GM12872 (cell line): ENCODE data around the gene BIRC5.
A peak's percentile ranks its signal among the peaks of the same experiment; 100 is the strongest.

Experiments used
- TF ChIP-seq, protein P1 (sequence below): IDR thresholded peaks from 3 replicates; pipeline ENCODE4 v1.5.1; 2011; ENCODE audit warnings: low read depth, mild to moderate bottlenecking, low read length, moderate library complexity; ENCODE audit not compliant: insufficient read depth

Gene BIRC5

DNA sequence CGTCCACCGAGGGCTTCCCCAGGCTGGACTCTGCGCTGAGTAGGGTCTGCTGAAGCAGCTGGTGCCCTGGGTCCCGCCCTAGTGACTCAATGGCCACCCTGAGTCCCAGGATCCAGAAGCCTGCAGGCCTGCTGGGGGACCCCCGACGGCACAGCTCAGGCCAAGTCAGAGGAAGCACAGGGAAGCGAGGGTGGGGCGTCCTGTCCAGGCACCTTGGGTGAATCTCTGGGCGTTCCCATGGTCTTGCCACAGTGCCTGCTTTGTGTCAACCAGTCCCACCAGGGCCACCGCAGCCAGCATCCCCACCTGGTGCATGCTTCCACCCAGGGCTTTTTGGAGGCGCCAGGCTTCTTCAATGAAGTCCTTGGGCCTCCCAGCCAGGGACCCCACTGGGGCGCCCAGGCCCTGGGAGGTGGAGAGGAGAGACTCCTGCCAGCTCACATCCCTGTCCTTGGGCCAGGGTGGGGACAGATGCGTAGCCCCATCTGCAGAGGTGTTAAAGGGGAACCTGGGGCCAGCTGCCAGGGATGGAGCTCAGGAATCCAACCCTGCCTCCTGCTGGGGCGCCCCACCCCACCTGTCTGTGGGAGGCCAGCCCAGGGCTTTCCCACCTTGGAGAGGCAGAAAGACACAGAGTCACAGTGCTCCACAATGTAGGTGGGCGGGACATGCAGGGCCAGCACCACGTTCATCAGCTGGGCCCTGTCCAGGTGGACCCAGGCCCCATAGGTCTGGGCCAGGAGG lies 35.2 kb downstream of the BIRC5 start:
- TF ChIP-seq, protein P1, sequence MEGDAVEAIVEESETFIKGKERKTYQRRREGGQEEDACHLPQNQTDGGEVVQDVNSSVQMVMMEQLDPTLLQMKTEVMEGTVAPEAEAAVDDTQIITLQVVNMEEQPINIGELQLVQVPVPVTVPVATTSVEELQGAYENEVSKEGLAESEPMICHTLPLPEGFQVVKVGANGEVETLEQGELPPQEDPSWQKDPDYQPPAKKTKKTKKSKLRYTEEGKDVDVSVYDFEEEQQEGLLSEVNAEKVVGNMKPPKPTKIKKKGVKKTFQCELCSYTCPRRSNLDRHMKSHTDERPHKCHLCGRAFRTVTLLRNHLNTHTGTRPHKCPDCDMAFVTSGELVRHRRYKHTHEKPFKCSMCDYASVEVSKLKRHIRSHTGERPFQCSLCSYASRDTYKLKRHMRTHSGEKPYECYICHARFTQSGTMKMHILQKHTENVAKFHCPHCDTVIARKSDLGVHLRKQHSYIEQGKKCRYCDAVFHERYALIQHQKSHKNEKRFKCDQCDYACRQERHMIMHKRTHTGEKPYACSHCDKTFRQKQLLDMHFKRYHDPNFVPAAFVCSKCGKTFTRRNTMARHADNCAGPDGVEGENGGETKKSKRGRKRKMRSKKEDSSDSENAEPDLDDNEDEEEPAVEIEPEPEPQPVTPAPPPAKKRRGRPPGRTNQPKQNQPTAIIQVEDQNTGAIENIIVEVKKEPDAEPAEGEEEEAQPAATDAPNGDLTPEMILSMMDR, result no peak

DNA sequence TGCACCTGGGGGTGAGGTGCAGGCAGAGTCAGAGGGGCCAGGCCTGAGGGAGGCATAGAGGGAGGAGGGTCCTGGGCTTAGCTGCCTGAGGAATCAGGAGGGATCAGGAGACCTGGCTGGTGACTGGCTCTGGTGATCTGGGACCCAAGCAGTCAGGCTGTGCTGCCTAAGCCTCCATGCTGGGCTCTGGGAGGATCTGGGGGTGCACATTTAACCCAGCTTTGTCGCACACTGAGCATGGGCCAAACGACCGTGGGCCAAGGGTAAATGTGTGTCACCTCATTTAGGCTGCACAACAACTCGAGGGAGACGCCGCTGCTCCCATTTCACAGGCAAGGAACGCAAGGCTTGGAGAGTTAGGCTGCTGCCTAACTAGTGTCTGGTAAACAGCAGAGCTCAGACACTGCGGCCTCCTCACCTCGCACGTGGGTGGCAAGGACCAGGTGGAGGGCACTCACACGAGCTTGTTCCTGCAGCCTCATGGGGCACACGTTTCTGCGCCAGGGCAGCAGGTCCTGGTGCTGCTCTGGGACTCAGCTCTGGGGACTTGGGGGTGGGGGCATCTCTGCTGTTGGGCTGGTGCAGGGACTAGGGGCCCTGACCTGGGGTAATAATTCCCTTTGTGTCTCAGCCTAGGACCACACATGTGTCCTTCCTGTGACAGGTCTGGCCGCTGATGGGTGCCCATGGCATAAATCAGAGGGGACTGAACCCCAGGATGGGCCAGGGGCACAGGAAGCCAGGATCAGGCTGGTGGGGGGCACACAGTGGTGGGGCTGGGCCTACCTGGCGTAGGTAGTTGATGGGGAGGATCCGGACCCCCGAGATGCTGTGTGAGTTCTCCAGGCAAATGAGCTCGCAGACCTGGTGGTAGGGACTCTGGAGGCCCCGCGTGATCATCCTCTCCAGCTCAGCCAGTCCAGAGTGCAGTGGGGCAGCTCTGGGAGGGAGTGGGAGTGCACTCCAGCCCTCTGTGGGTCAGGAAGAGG lies 36.1 kb downstream of the BIRC5 start:
- TF ChIP-seq, protein P1, result no peak

DNA sequence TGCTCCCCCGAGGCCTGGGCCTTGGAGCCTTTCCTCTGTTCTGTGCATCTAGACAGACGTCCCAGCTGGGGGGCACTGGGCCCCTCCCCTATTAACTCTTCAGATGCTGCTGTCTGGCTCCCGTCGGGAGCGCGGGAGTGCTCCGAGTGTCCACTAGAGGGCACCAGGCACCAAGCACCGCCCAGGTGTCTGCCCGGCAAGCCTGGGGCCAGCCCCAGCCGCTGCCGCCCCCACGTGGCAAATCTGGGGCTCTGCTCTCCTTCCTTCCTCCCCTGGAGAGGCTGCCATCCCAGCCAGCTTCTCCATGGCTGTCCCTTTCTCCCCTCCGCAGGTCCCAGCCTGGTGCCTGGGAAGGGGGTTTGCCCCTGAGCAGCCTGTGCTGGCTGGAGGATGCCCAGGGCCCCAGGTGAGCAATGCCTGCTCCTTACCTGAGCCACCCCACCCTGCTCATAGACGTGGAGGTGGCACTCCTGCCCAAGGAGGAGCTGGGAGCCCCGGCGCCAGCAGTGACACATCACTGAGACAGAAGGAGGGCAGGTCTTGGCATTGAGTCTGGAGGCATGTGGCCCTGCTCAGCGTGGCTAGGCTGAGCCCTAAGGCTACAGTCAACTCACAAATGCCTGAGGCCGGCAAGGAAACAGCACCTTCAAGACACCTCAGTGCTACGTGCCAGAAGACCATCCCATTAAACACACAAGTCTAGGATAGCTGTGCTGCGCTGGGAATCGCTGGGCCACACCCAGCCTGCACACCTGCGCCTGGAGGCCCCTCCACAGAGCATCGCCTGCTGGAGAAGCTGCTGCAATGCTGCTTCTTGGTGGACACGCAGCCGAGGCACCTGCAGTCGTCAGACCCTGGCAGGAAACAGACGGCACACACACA lies 37.1 kb downstream of the BIRC5 start:
- TF ChIP-seq, protein P1, result peak; percentile 99

DNA sequence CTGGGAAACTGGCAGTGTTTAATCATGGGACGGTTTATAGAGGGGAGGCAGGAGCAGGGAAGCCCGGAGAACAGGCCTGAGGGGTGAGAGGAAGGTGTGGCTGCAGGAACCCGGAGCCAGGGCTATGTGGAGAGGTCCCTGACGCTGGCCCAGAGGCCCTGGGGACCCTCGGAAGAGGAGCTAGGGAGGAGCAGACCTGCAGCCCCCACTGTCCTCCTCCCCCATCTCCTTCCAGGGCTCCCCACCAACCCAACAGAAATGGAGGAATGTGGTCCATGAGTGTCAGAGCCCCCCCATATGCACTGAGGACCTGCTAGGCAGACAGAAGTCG lies 37.7 kb downstream of the BIRC5 start:
- TF ChIP-seq, protein P1, result no peak

DNA sequence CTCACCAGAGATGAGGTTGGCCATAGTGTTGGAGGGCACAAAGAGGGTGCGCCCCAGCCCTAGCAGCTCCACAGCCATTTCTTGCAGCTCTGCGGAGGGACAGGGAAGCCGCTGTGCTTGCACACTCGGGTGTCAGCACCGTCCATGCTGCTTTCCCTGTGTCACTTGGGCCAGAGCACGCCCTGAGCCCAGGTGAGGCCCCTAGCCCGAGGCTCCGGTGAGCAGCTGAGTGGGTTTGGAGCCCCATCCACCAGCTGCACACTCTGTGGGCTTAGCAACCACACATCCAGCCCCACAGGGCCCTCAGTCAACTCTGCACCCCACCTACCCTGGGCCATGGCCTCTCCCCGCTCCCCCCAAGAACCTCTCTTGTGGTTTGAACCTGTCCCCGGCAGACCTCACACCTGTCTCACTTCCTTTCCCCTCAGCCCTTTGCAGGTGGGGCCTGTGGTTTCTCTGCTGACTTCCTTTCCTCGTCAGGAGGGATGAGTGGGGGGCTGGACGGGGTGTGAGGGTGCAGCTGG lies 38.1 kb downstream of the BIRC5 start:
- TF ChIP-seq, protein P1, result no peak

DNA sequence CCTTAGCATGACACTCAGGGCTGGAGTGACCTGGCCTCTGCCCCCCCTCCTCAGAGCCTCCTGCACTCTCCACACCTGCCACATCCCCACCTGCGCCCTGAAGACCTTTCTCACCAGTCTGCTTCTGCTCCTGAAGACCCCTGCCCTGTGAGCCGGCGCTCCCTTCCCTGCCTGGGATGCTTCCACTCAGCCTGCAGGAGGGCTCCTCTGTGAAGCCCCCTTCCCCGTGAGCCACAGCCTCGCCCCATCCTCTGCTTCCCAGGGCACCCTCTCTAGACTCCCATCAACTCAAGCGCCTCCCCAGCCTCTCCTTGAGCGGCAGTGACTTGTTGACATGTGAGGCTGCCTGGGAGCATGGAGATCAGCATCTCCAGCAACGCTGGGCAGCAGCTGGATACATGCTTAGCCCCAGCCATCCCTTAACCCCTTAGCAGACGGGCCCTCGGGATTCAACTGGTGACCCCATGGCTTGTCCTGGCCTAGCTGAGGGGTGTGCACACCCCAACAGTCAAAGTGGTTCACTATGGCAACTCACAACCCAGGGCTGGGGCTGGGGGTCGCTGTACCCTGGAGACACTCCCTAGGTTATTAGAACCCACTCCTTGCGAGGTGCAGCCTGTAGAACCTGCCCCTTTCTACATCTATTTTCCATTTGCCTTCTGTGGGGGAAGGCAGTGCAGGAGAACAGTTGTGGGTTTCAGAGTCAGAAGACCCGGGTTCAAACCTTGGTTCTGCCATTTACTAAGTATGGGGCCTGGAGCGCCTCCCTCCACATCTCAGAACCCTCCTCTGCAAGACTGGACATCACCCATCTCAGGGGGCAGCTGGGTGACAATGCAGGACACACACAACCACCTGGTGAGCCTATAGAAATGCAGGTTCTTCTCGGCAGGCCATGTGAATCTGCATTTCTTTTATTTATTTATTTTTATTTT lies 38.9 kb downstream of the BIRC5 start:
- TF ChIP-seq, protein P1, result no peak
